ENCODE results near the gene ZNF236.

- TF ChIP-seq CTCF (IDR thresholded peaks at IDR 0.05) = no peak
- TF ChIP-seq POLR2A (IDR thresholded peaks at IDR 0.05) = no peak
Observed at GRCh38 chr18:77006305-77007175, 184.2 kb downstream of the ZNF236 start.
